ENCODE measurements around the gene C1orf52. TPM values are rescaled to one million over a fixed set of nuclear protein-coding genes. Genes with fewer than 3 reads are reported as not detected.

C1orf52 gene
- total and polyA plus RNA-seq, 9 of the 15 experiments (the other 6 are each of a cell fraction or from before 2014, with no cell fraction given), result 17.0 to 38.5 (median 33.0) TPM

DNA sequence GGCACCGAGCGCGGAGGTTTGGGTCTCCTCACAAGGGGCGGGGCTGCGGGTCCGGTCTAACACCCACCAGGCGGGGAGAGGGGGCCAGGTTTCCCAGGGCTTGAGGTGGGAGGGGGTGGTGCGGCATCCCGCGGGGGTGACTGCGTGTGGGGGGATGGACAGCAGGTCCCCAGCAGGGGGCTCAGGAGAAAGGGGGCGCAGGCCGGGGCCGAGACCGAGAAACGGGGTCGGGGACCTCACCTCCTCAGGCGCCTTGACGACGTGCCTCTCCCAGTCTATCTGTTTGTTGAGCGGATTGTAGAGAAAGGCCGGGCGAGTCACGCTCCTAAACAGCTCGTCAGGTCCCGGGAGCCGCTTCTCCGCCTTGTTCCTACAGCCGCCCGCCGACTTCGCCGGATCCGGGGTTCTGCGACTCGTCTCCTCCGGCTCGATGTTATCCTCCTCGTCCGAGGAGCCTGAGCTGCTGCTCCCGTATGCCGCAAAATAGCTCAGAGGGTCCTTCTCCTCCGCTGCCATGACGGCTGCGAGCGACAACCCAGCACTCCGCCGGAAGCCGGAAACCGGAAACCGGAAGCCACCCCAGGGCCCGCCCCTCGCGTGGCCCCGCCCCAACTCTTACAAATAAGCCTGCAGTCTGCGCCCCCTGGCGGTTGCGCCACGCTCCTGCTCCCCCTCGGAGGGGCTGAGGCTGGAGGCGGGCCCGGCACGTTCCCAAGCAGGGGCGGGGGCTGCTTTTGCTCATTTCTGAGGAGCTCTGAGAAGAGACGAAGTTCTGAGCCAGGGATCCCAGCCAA lies at the start of gene C1orf52 (continued):
- TF ChIP-seq, protein P1, sequence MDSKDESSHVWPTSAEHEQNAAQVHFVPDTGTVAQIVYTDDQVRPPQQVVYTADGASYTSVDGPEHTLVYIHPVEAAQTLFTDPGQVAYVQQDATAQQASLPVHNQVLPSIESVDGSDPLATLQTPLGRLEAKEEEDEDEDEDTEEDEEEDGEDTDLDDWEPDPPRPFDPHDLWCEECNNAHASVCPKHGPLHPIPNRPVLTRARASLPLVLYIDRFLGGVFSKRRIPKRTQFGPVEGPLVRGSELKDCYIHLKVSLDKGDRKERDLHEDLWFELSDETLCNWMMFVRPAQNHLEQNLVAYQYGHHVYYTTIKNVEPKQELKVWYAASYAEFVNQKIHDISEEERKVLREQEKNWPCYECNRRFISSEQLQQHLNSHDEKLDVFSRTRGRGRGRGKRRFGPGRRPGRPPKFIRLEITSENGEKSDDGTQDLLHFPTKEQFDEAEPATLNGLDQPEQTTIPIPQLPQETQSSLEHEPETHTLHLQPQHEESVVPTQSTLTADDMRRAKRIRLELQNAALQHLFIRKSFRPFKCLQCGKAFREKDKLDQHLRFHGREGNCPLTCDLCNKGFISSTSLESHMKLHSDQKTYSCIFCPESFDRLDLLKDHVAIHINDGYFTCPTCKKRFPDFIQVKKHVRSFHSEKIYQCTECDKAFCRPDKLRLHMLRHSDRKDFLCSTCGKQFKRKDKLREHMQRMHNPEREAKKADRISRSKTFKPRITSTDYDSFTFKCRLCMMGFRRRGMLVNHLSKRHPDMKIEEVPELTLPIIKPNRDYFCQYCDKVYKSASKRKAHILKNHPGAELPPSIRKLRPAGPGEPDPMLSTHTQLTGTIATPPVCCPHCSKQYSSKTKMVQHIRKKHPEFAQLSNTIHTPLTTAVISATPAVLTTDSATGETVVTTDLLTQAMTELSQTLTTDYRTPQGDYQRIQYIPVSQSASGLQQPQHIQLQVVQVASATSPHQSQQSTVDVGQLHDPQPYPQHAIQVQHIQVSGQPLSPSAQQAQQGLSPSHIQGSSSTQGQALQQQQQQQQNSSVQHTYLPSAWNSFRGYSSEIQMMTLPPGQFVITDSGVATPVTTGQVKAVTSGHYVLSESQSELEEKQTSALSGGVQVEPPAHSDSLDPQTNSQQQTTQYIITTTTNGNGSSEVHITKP (IDR thresholded peaks at IDR 0.05; ENCODE audit: partially characterized antibody), result no peak
- no peak for TF ChIP-seq ZKSCAN1 (IDR thresholded peaks at IDR 0.05; ENCODE audit: low read depth, low read length)
- no peak for TF ChIP-seq ZNF507 (tag; conservative IDR thresholded peaks at IDR 0.05)
- TF ChIP-seq ARHGAP35 (IDR thresholded peaks at IDR 0.05; ENCODE audit: partially characterized antibody), result no peak
- TF ChIP-seq NFYB (IDR thresholded peaks at IDR 0.05; ENCODE audit: extremely low read depth, insufficient read length), result no peak
- TF ChIP-seq ZNF785 (CRISPR knock-in tag; IDR thresholded peaks at IDR 0.05), result no peak
- TF ChIP-seq CBFA2T3 (IDR thresholded peaks at IDR 0.05), result no peak
- TF ChIP-seq CAMTA2 (CRISPR knock-in tag; conservative IDR thresholded peaks at IDR 0.05), result no peak
- TF ChIP-seq, protein P2, sequence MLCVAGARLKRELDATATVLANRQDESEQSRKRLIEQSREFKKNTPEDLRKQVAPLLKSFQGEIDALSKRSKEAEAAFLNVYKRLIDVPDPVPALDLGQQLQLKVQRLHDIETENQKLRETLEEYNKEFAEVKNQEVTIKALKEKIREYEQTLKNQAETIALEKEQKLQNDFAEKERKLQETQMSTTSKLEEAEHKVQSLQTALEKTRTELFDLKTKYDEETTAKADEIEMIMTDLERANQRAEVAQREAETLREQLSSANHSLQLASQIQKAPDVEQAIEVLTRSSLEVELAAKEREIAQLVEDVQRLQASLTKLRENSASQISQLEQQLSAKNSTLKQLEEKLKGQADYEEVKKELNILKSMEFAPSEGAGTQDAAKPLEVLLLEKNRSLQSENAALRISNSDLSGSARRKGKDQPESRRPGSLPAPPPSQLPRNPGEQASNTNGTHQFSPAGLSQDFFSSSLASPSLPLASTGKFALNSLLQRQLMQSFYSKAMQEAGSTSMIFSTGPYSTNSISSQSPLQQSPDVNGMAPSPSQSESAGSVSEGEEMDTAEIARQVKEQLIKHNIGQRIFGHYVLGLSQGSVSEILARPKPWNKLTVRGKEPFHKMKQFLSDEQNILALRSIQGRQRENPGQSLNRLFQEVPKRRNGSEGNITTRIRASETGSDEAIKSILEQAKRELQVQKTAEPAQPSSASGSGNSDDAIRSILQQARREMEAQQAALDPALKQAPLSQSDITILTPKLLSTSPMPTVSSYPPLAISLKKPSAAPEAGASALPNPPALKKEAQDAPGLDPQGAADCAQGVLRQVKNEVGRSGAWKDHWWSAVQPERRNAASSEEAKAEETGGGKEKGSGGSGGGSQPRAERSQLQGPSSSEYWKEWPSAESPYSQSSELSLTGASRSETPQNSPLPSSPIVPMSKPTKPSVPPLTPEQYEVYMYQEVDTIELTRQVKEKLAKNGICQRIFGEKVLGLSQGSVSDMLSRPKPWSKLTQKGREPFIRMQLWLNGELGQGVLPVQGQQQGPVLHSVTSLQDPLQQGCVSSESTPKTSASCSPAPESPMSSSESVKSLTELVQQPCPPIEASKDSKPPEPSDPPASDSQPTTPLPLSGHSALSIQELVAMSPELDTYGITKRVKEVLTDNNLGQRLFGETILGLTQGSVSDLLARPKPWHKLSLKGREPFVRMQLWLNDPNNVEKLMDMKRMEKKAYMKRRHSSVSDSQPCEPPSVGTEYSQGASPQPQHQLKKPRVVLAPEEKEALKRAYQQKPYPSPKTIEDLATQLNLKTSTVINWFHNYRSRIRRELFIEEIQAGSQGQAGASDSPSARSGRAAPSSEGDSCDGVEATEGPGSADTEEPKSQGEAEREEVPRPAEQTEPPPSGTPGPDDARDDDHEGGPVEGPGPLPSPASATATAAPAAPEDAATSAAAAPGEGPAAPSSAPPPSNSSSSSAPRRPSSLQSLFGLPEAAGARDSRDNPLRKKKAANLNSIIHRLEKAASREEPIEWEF (CRISPR knock-in tag; IDR thresholded peaks at IDR 0.05), result no peak
- peak; percentile 54; the same call in 1 of the 2 replicates for TF ChIP-seq TOE1 (IDR thresholded peaks at IDR 0.05; ENCODE audit: borderline replicate concordance)
- TF ChIP-seq TOE1 (CRISPR knock-in tag; IDR thresholded peaks at IDR 0.05; ENCODE audit: borderline replicate concordance, low read depth), result no peak
- TF ChIP-seq, protein P3, sequence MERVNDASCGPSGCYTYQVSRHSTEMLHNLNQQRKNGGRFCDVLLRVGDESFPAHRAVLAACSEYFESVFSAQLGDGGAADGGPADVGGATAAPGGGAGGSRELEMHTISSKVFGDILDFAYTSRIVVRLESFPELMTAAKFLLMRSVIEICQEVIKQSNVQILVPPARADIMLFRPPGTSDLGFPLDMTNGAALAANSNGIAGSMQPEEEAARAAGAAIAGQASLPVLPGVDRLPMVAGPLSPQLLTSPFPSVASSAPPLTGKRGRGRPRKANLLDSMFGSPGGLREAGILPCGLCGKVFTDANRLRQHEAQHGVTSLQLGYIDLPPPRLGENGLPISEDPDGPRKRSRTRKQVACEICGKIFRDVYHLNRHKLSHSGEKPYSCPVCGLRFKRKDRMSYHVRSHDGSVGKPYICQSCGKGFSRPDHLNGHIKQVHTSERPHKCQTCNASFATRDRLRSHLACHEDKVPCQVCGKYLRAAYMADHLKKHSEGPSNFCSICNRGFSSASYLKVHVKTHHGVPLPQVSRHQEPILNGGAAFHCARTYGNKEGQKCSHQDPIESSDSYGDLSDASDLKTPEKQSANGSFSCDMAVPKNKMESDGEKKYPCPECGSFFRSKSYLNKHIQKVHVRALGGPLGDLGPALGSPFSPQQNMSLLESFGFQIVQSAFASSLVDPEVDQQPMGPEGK (CRISPR knock-in tag; IDR thresholded peaks at IDR 0.05; ENCODE audit: borderline replicate concordance), result no peak
- TF ChIP-seq, protein P4, sequence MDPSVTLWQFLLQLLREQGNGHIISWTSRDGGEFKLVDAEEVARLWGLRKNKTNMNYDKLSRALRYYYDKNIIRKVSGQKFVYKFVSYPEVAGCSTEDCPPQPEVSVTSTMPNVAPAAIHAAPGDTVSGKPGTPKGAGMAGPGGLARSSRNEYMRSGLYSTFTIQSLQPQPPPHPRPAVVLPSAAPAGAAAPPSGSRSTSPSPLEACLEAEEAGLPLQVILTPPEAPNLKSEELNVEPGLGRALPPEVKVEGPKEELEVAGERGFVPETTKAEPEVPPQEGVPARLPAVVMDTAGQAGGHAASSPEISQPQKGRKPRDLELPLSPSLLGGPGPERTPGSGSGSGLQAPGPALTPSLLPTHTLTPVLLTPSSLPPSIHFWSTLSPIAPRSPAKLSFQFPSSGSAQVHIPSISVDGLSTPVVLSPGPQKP (CRISPR knock-in tag; IDR thresholded peaks at IDR 0.05), result no peak
- no peak for TF ChIP-seq SIX5 (IDR thresholded peaks at IDR 0.05; ENCODE audit: borderline replicate concordance in 1 of 2, insufficient read depth in 1 of 2, low read depth in 1 of 2, low read length in 2 of 2)
- TF ChIP-seq MTA1 (IDR thresholded peaks at IDR 0.05; ENCODE audit: borderline replicate concordance), result no peak
